ENCODE data around the gene LDLRAP1.

LDLRAP1 gene

GRCh38 chr1:25563330-25564215 lies 20.2 kb downstream of the LDLRAP1 start:
- FAIRE-seq: no peak

- FAIRE-seq: no peak
These were observed 21.6 kb downstream of the LDLRAP1 start for GRCh38 chr1:25564777-25565574.

- FAIRE-seq: no peak
These were observed 22.2 kb downstream of the LDLRAP1 start for GRCh38 chr1:25565626-25566025.

- no peak for FAIRE-seq
These were observed 22.8 kb downstream of the LDLRAP1 start for GRCh38 chr1:25566176-25566729.

GRCh38 chr1:25566730-25567341 lies 23.4 kb downstream of the LDLRAP1 start:
- FAIRE-seq: no peak

- FAIRE-seq: no peak
These were observed 24.3 kb downstream of the LDLRAP1 start for GRCh38 chr1:25567710-25568089.

- no peak for FAIRE-seq
These were observed 24.9 kb downstream of the LDLRAP1 start for GRCh38 chr1:25568090-25568833.

GRCh38 chr1:25568834-25569596 lies 25.6 kb downstream of the LDLRAP1 start:
- FAIRE-seq: no peak

GRCh38 chr1:25569597-25570396 lies 26.4 kb downstream of the LDLRAP1 start:
- FAIRE-seq: no peak

GRCh38 chr1:25570798-25571521 lies 27.6 kb downstream of the LDLRAP1 start:
- FAIRE-seq: no peak

GRCh38 chr1:25571522-25571970 lies 28.1 kb downstream of the LDLRAP1 start:
- FAIRE-seq: no peak

- no peak for FAIRE-seq
These were observed 28.7 kb downstream of the LDLRAP1 start for GRCh38 chr1:25572107-25572506.

- FAIRE-seq: no peak
These were observed 29.5 kb downstream of the LDLRAP1 start for GRCh38 chr1:25572708-25573590.

GRCh38 chr1:25573591-25573930 lies 30.2 kb downstream of the LDLRAP1 start:
- no peak for FAIRE-seq

- FAIRE-seq: no peak
These were observed 30.6 kb downstream of the LDLRAP1 start for GRCh38 chr1:25573961-25574360.

- no peak for FAIRE-seq
These were observed 31.8 kb downstream of the LDLRAP1 start for GRCh38 chr1:25575191-25575590.

GRCh38 chr1:25576459-25577133 lies 33.2 kb downstream of the LDLRAP1 start:
- FAIRE-seq: no peak

Measured in endometrium (tissue), 2 donors.